HepG2 (cell line): Measurements from ENCODE around the gene TMEM253. TPM values are rescaled to one million over a fixed set of nuclear protein-coding genes. Genes with fewer than 3 reads are reported as not detected.
A peak's percentile ranks its signal among the peaks of the same experiment; 100 is the strongest.

Source experiments
- ATF7-NPFF ChIP-seq: sonication (generic); formaldehyde crosslinking; IDR thresholded peaks from 2 replicates; pipeline ENCODE4 v1.8.1; 2023; ENCODE audit warnings: mild to moderate bottlenecking, low read depth, missing genetic modification reagents, moderate library complexity
- CHD2 ChIP-seq: IDR thresholded peaks from 2 replicates; pipeline ENCODE4 v1.6.1; 2011; ENCODE audit warnings: low read depth, low read length, improper control_type of control experiment
- MAX ChIP-seq: IDR thresholded peaks from 2 replicates; pipeline ENCODE4 v1.6.1; 2012; ENCODE audit warnings: inconsistent platforms
- MEF2D ChIP-seq: sonication (generic); formaldehyde crosslinking; IDR thresholded peaks from 2 replicates; pipeline ENCODE4 v1.5.1; 2020; ENCODE audit warnings: mild to moderate bottlenecking, missing genetic modification reagents
- PITX1 ChIP-seq: sonication (generic); formaldehyde crosslinking; IDR thresholded peaks from 2 replicates; pipeline ENCODE4 v1.5.1; 2020; ENCODE audit warnings: mild to moderate bottlenecking, missing genetic modification reagents
- SMC3 ChIP-seq: IDR thresholded peaks from 2 replicates; pipeline ENCODE4 v1.6.1; 2011; ENCODE audit warnings: low read length, improper control_type of control experiment
- SP4 ChIP-seq: sonication (generic); formaldehyde crosslinking; IDR thresholded peaks from 2 replicates; pipeline ENCODE4 v1.8.1; 2023; ENCODE audit warnings: mild to moderate bottlenecking, missing genetic modification reagents
- ZBTB1 ChIP-seq: sonication (generic); formaldehyde crosslinking; IDR thresholded peaks from 2 replicates; pipeline ENCODE4 v1.4.0; 2020; ENCODE audit warnings: missing genetic modification reagents, borderline replicate concordance
- ZHX1 ChIP-seq: sonication (generic); formaldehyde crosslinking; IDR thresholded peaks from 2 replicates; pipeline ENCODE4 v1.8.1; 2022; ENCODE audit warnings: low read depth, mild to moderate bottlenecking, missing genetic modification reagents
- ZNF101 ChIP-seq: sonication (generic); formaldehyde crosslinking; IDR thresholded peaks from 2 replicates; pipeline ENCODE4 v1.4.0; 2020; ENCODE audit warnings: mild to moderate bottlenecking, low read depth, missing genetic modification reagents, borderline replicate concordance
- ZNF17 ChIP-seq: sonication (generic); formaldehyde crosslinking; IDR thresholded peaks from 2 replicates; pipeline ENCODE4 v1.5.0; 2020; ENCODE audit warnings: mild to moderate bottlenecking, missing genetic modification reagents
- ZNF20 ChIP-seq: sonication (generic); formaldehyde crosslinking; IDR thresholded peaks from 2 replicates; pipeline ENCODE4 v1.4.0; 2020; ENCODE audit warnings: mild to moderate bottlenecking, moderate library complexity, missing genetic modification reagents
- ZNF550 ChIP-seq: sonication (generic); formaldehyde crosslinking; IDR thresholded peaks from 2 replicates; pipeline ENCODE4 v1.4.0; 2020; ENCODE audit warnings: mild to moderate bottlenecking, missing genetic modification reagents, borderline replicate concordance
- ZNF562 ChIP-seq: sonication (generic); formaldehyde crosslinking; IDR thresholded peaks from 2 replicates; pipeline ENCODE4 v1.8.0; 2022; ENCODE audit warnings: missing genetic modification reagents, borderline replicate concordance
- ZNF670 ChIP-seq: sonication (generic); formaldehyde crosslinking; IDR thresholded peaks from 2 replicates; pipeline ENCODE4 v1.8.0; 2022; ENCODE audit warnings: mild to moderate bottlenecking, missing genetic modification reagents, borderline replicate concordance
- ZNF678 ChIP-seq: sonication (generic); formaldehyde crosslinking; IDR thresholded peaks from 2 replicates; pipeline ENCODE4 v1.4.0; 2020; ENCODE audit warnings: mild to moderate bottlenecking, missing genetic modification reagents
- ZNF879 ChIP-seq: sonication (generic); formaldehyde crosslinking; IDR thresholded peaks from 2 replicates; pipeline ENCODE4 v1.8.1; 2023; ENCODE audit warnings: missing genetic modification reagents
- ZSCAN20 ChIP-seq: sonication (generic); formaldehyde crosslinking; IDR thresholded peaks from 2 replicates; pipeline ENCODE4 v1.4.0; 2020; ENCODE audit warnings: missing genetic modification reagents, mild to moderate bottlenecking, borderline replicate concordance
- polyA plus RNA-seq, 8 experiments: library from polyadenylated mRNA; depleted of rRNA in 3 of 8; stranded (reverse) in 7 of 8; unstranded in 1 of 8; fragments of >200 nt; fragmentation: Illumina TruSeq in 4 of 8; extraction: Trizol in 4 of 8; gene quantifications; 2 replicates each; pipeline versions ENCODE4 v1.2.1 to v1.2.3, GENCODE V29; 2011 to 2016; ENCODE audit warnings: low read depth in 4 of 8, missing spikeins in 1 of 8, mixed read lengths in 1 of 8; ENCODE audit not compliant: insufficient read depth in 1 of 8
- total RNA-seq, 5 experiments: library from RNA; depleted of rRNA; stranded (reverse); fragments of >200 nt; fragmentation: Illumina TruSeq; extraction: Trizol; gene quantifications; 2 replicates each; pipeline ENCODE4 v1.2.3, GENCODE V29; 2016; ENCODE audit warnings: low read depth in 1 of 5
- TF ChIP-seq, protein P1 (sequence below): sonication (generic); formaldehyde crosslinking; IDR thresholded peaks from 2 replicates; pipeline ENCODE4 v1.4.0; 2020; ENCODE audit warnings: missing genetic modification reagents
- TF ChIP-seq, protein P2 (sequence below): sonication (generic); formaldehyde crosslinking; IDR thresholded peaks from 2 replicates; pipeline ENCODE4 v1.8.1; 2023; ENCODE audit warnings: mild to moderate bottlenecking, inconsistent platforms, moderate library complexity, missing genetic modification reagents, borderline replicate concordance
- TF ChIP-seq, protein P3 (sequence below): sonication (generic); formaldehyde crosslinking; IDR thresholded peaks from 2 replicates; pipeline ENCODE4 v1.5.0; 2020; ENCODE audit warnings: mild to moderate bottlenecking, missing genetic modification reagents

TMEM253 gene
- total and polyA plus RNA-seq, 2 of the 13 experiments (the other 11 are each of a cell fraction or from before 2014, with no cell fraction given), result 0.29 to 0.45 TPM

- TF ChIP-seq ZNF550 (CRISPR knock-in tag), result no peak
- TF ChIP-seq, protein P1, sequence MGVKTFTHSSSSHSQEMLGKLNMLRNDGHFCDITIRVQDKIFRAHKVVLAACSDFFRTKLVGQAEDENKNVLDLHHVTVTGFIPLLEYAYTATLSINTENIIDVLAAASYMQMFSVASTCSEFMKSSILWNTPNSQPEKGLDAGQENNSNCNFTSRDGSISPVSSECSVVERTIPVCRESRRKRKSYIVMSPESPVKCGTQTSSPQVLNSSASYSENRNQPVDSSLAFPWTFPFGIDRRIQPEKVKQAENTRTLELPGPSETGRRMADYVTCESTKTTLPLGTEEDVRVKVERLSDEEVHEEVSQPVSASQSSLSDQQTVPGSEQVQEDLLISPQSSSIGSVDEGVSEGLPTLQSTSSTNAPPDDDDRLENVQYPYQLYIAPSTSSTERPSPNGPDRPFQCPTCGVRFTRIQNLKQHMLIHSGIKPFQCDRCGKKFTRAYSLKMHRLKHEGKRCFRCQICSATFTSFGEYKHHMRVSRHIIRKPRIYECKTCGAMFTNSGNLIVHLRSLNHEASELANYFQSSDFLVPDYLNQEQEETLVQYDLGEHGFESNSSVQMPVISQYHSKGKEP, result no peak
- no peak for TF ChIP-seq ZNF562
- TF ChIP-seq ZSCAN20 (CRISPR knock-in tag), result no peak
- TF ChIP-seq ZNF101, result no peak
- TF ChIP-seq SMC3, result no peak
- peak; percentile 69; the same call in 1 of the 2 replicates for TF ChIP-seq SP4
- TF ChIP-seq ZBTB1 (CRISPR knock-in tag), result no peak
- TF ChIP-seq MEF2D (CRISPR knock-in tag), result peak; percentile 17; the same call in 1 of the 2 replicates
- TF ChIP-seq, protein P2, sequence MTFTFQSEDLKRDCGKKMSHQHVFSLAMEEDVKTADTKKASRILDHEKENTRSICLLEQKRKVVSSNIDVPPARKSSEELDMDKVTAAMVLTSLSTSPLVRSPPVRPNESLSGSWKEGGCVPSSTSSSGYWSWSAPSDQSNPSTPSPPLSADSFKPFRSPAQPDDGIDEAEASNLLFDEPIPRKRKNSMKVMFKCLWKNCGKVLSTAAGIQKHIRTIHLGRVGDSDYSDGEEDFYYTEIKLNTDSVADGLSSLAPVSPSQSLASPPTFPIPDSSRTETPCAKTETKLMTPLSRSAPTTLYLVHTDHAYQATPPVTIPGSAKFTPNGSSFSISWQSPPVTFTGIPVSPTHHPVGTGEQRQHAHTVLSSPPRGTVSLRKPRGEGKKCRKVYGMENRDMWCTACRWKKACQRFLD (CRISPR knock-in tag), result no peak
- TF ChIP-seq ZNF879, result no peak
- TF ChIP-seq ZHX1, result no peak
- TF ChIP-seq CHD2, result no peak
- TF ChIP-seq ZNF678 (CRISPR knock-in tag), result no peak
- 0 out of 2 replicates have a peak, but pooled peaks have one; percentile 23 for TF ChIP-seq ATF7-NPFF (CRISPR knock-in tag)
- TF ChIP-seq MAX, result peak; percentile 9; the same call in 1 of the 2 replicates
- no peak for TF ChIP-seq ZNF20
- TF ChIP-seq PITX1, result no peak; the same call in 1 of the 2 replicates
- peak; percentile 76; the same call in 1 of the 2 replicates for TF ChIP-seq ZNF670 (CRISPR knock-in tag)
- TF ChIP-seq, protein P3, sequence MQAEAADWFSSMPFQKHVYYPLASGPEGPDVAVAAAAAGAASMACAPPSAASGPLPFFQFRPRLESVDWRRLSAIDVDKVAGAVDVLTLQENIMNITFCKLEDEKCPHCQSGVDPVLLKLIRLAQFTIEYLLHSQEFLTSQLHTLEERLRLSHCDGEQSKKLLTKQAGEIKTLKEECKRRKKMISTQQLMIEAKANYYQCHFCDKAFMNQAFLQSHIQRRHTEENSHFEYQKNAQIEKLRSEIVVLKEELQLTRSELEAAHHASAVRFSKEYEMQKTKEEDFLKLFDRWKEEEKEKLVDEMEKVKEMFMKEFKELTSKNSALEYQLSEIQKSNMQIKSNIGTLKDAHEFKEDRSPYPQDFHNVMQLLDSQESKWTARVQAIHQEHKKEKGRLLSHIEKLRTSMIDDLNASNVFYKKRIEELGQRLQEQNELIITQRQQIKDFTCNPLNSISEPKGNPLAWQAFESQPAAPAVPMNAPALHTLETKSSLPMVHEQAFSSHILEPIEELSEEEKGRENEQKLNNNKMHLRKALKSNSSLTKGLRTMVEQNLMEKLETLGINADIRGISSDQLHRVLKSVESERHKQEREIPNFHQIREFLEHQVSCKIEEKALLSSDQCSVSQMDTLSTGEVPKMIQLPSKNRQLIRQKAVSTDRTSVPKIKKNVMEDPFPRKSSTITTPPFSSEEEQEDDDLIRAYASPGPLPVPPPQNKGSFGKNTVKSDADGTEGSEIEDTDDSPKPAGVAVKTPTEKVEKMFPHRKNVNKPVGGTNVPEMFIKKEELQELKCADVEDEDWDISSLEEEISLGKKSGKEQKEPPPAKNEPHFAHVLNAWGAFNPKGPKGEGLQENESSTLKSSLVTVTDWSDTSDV (CRISPR knock-in tag), result 0 out of 2 replicates have a peak, but pooled peaks have one; percentile 20
- no peak for TF ChIP-seq ZNF17
Measured at GRCh38 chr14:21071225-21072030, 29.4 kb upstream of the TMEM253 start (continued).
